Astrocyte (in vitro differentiated cells and primary cell): ENCODE data around the gene IMMP2L. TPM values are rescaled to one million over a fixed set of nuclear protein-coding genes. Genes with fewer than 3 reads are reported as not detected.

ENCODE experiments used
- DNase-seq: peaks from one replicate; pipeline ENCODE4 v3.0.0-alpha.2; 2010; ENCODE audit warnings: low read depth
- FAIRE-seq: peaks from 2 replicates; lab custom pipeline; 2011; peaks lifted over from hg19 to GRCh38; lab: Jason Lieb, UNC
- H2AFZ ChIP-seq: 2 replicates; pipeline ENCODE4 v1.6.0; 2012; ENCODE audit warnings: low read depth, low read length, inconsistent platforms
- H3K27ac ChIP-seq: 2 replicates; pipeline ENCODE4 v1.5.1; 2011; ENCODE audit warnings: low read depth, low read length, inconsistent platforms
- H3K27me3 ChIP-seq: 2 replicates; pipeline ENCODE4 v1.6.0; 2011; ENCODE audit warnings: low read length, inconsistent platforms; ENCODE audit not compliant: insufficient read depth
- H3K36me3 ChIP-seq: 2 replicates; pipeline ENCODE4 v1.5.1; 2011; ENCODE audit warnings: low read length, inconsistent platforms; ENCODE audit not compliant: insufficient read depth
- H3K4me1 ChIP-seq: 2 replicates; pipeline ENCODE4 v1.5.1; 2011; ENCODE audit warnings: low read length, inconsistent platforms; ENCODE audit not compliant: insufficient read depth
- H3K4me2 ChIP-seq: 2 replicates; pipeline ENCODE4 v1.6.0; 2012; ENCODE audit warnings: low read length, inconsistent platforms
- H3K4me3 ChIP-seq: 2 replicates; pipeline ENCODE4 v1.5.1; 2011; ENCODE audit warnings: low read depth, mild to moderate bottlenecking, low read length, inconsistent platforms; ENCODE audit not compliant: insufficient read depth
- H3K79me2 ChIP-seq: 2 replicates; pipeline ENCODE4 v1.6.0; 2012; ENCODE audit warnings: mild to moderate bottlenecking, low read length, inconsistent platforms; ENCODE audit not compliant: insufficient read depth
- H3K9ac ChIP-seq: 2 replicates; pipeline ENCODE4 v1.6.0; 2012; ENCODE audit warnings: mild to moderate bottlenecking, low read length, inconsistent platforms
- H3K9me3 ChIP-seq: 2 replicates; pipeline ENCODE4 v1.5.1; 2012; ENCODE audit warnings: low read depth, mild to moderate bottlenecking, low read length, inconsistent platforms; ENCODE audit not compliant: insufficient read depth
- H4K20me1 ChIP-seq: 2 replicates; pipeline ENCODE4 v1.6.0; 2012; ENCODE audit warnings: low read length, inconsistent platforms; ENCODE audit not compliant: insufficient read depth
- H3K27ac Mint-ChIP-seq: one replicate; pipeline ENCODE4 v1.8.0; 2021; ENCODE audit warnings: mild to moderate bottlenecking, mixed read lengths; ENCODE audit not compliant: unreplicated experiment
- H3K27me3 Mint-ChIP-seq: one replicate; pipeline ENCODE4 v1.8.0; 2021; ENCODE audit warnings: low read depth, mixed read lengths; ENCODE audit not compliant: unreplicated experiment
- H3K36me3 Mint-ChIP-seq: one replicate; pipeline ENCODE4 v1.8.0; 2021; ENCODE audit warnings: low read depth, mixed read lengths; ENCODE audit not compliant: unreplicated experiment
- H3K4me1 Mint-ChIP-seq: one replicate; pipeline ENCODE4 v1.8.0; 2021; ENCODE audit warnings: low read depth, mixed read lengths; ENCODE audit not compliant: unreplicated experiment
- H3K4me3 Mint-ChIP-seq: one replicate; pipeline ENCODE4 v1.8.0; 2021; ENCODE audit warnings: mild to moderate bottlenecking, moderate library complexity, mixed read lengths; ENCODE audit not compliant: unreplicated experiment
- H3K9me3 Mint-ChIP-seq: one replicate; pipeline ENCODE4 v1.8.0; 2021; ENCODE audit warnings: mild to moderate bottlenecking, mixed read lengths; ENCODE audit not compliant: unreplicated experiment
- EZH2 ChIP-seq: IDR thresholded peaks from 2 replicates; pipeline ENCODE4 v1.6.1; 2012; ENCODE audit warnings: mild to moderate bottlenecking, low read length, inconsistent platforms; ENCODE audit not compliant: insufficient read depth
- total RNA-seq: library from RNA; stranded (reverse); gene quantifications from 2 replicates; pipeline ENCODE4 v1.2.1, GENCODE V29; 2021
- TF ChIP-seq, protein P1 (sequence below): IDR thresholded peaks from 2 replicates; pipeline ENCODE4 v1.5.1; 2011; ENCODE audit warnings: low read depth, mild to moderate bottlenecking, inconsistent platforms, low read length, moderate library complexity; ENCODE audit not compliant: insufficient read depth

Gene IMMP2L
- total RNA-seq, 1 donor from 2014 or later, result 13.8 TPM

DNA sequence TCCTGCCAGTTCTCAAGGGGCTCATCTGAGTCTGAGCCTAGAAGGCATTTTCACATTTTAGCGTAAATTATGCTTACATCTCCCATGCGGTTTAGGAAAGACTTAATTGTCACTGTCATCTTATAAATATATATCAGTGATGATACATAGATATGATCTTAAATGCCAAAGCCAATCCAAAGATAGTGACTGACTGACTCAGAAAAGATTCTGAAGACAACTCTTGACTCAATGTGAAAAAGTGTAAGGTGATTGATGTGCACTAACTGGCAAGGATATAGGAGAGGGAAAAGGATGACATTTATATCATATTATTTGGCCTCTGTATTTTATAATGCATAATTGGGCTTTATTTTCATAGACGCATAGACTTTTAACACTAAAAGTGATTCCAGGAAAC is 556.3 kb downstream of the IMMP2L start:
- FAIRE-seq (peak; percentile 13), DNase-seq (no peak)
- no peaks in the 10 kb centered on the region for H3K9me3 Mint-ChIP-seq
- H3K4me3 Mint-ChIP-seq, result no peak overlapping the region
- TF ChIP-seq, protein P1, sequence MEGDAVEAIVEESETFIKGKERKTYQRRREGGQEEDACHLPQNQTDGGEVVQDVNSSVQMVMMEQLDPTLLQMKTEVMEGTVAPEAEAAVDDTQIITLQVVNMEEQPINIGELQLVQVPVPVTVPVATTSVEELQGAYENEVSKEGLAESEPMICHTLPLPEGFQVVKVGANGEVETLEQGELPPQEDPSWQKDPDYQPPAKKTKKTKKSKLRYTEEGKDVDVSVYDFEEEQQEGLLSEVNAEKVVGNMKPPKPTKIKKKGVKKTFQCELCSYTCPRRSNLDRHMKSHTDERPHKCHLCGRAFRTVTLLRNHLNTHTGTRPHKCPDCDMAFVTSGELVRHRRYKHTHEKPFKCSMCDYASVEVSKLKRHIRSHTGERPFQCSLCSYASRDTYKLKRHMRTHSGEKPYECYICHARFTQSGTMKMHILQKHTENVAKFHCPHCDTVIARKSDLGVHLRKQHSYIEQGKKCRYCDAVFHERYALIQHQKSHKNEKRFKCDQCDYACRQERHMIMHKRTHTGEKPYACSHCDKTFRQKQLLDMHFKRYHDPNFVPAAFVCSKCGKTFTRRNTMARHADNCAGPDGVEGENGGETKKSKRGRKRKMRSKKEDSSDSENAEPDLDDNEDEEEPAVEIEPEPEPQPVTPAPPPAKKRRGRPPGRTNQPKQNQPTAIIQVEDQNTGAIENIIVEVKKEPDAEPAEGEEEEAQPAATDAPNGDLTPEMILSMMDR, result no peak
- TF ChIP-seq EZH2, result no peak
- H3K36me3 Mint-ChIP-seq, result no peaks in the 10 kb centered on the region
- no peaks in the 10 kb centered on the region for H3K4me1 Mint-ChIP-seq
- Histone ChIP-seq H3K9me3 (no peaks in the 10 kb centered on the region), H3K4me3 (no peak overlapping the region), H3K36me3 (no peaks in the 10 kb centered on the region), H3K9ac (no peak overlapping the region), H2AFZ (no peak overlapping the region), H3K79me2 (no peaks in the 10 kb centered on the region), H3K27me3 (no peaks in the 10 kb centered on the region), H4K20me1 (no peaks in the 10 kb centered on the region), H3K27ac (peak overlapping the region; percentile 45), H3K4me2 (peak overlapping the region; percentile 28), H3K4me1 (no peaks in the 10 kb centered on the region)
- no peak overlapping the region for H3K27ac Mint-ChIP-seq
- H3K27me3 Mint-ChIP-seq, result no peaks in the 10 kb centered on the region

DNA sequence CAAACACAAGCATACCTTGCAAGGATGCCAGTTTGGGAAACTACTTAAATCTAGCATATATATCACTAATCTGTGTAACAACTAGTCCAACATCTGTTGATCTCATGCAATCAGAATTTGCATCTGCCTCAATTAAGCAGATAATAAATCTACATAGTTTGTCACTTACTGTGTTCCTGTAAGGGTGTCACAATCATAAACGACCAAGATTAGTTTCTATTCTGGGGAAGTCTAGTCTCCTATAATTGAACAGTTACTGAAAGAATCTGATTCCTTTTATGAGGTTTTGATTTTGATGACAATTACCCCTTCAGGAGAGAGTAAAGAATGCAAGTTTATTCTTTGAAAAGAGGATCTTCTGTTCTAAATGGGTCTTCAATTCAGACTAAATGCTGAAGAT is 556.8 kb downstream of the IMMP2L start:
- no peaks in the 10 kb centered on the region for H3K4me1 ChIP-seq
- H3K4me3 ChIP-seq, result no peak overlapping the region
- H3K79me2 ChIP-seq, result no peaks in the 10 kb centered on the region
- no peaks in the 10 kb centered on the region for H4K20me1 ChIP-seq
- no peaks in the 10 kb centered on the region for H3K27me3 ChIP-seq
- DNase-seq, result peak; percentile 16
- no peaks in the 10 kb centered on the region for H3K9me3 ChIP-seq
- no peak overlapping the region for H3K27ac ChIP-seq
- H3K9ac ChIP-seq, result no peak overlapping the region
- no peak for TF ChIP-seq EZH2
- TF ChIP-seq, protein P1, result no peak
- no peaks in the 10 kb centered on the region for H3K36me3 ChIP-seq
- FAIRE-seq, result peak; percentile 45
- H3K27ac Mint-ChIP-seq, result no peak overlapping the region
- H2AFZ ChIP-seq, result no peak overlapping the region
- H3K9me3 Mint-ChIP-seq, result no peaks in the 10 kb centered on the region
- H3K4me3 Mint-ChIP-seq, result no peak overlapping the region
- H3K4me2 ChIP-seq, result no peak overlapping the region
- no peaks in the 10 kb centered on the region for H3K4me1 Mint-ChIP-seq
- H3K27me3 Mint-ChIP-seq, result no peaks in the 10 kb centered on the region
- H3K36me3 Mint-ChIP-seq, result no peaks in the 10 kb centered on the region

DNA sequence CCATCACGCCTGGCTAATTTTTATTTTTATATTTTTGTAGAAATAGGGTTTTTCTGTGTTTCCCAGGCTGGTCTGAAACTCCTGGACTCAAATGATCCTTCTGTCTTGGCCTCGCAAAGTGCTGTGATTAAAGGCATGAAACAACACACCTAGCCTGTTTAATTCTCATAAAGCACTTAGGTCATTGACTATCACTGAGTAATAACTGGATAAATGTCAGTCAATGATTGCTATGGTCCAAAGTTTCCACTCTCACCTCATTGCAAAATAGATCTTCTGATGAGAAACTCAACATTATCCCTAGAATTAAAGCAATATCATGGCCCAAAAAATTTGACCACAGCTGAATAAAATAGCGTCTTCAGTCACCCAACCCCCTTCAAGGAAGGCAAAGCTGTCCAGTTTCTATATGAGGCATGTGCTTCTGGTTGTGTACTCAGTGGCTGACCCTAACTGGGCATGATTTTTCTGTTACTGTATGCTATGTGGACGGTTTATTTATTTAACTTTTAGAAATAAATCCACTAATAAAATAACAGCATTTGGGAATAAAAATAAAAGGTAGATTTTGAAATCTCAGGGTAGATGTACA is 557.9 kb downstream of the IMMP2L start:
- no peak overlapping the region for H3K4me2 ChIP-seq
- H3K4me3 Mint-ChIP-seq, result no peak overlapping the region
- H3K27me3 ChIP-seq, result no peaks in the 10 kb centered on the region
- DNase-seq (no peak), FAIRE-seq (no peak)
- no peak overlapping the region for H3K9ac ChIP-seq
- no peaks in the 10 kb centered on the region for H3K9me3 Mint-ChIP-seq
- H4K20me1 ChIP-seq, result no peaks in the 10 kb centered on the region
- no peaks in the 10 kb centered on the region for H3K4me1 ChIP-seq
- no peak overlapping the region for H3K4me3 ChIP-seq
- H3K79me2 ChIP-seq, result no peaks in the 10 kb centered on the region
- no peaks in the 10 kb centered on the region for H3K36me3 ChIP-seq
- no peaks in the 10 kb centered on the region for H3K4me1 Mint-ChIP-seq
- no peaks in the 10 kb centered on the region for H3K27me3 Mint-ChIP-seq
- no peaks in the 10 kb centered on the region for H3K9me3 ChIP-seq
- H3K27ac Mint-ChIP-seq, result no peak overlapping the region
- no peak overlapping the region for H3K27ac ChIP-seq
- H3K36me3 Mint-ChIP-seq, result no peaks in the 10 kb centered on the region
- no peak for TF ChIP-seq EZH2
- TF ChIP-seq, protein P1, result no peak
- no peak overlapping the region for H2AFZ ChIP-seq
